Ramos (cell line): ENCODE results near the gene RPS19BP1.

Source experiments
- in situ Hi-C: fragments of 300-500 bp; cut with MboI; formaldehyde crosslinking; loops from one replicate; pipeline ENCODE4 v1.14.3; 2022; ENCODE audit warnings: low sequenced_read_pairs; ENCODE audit not compliant: unreplicated experiment

RPS19BP1 gene

DNA sequence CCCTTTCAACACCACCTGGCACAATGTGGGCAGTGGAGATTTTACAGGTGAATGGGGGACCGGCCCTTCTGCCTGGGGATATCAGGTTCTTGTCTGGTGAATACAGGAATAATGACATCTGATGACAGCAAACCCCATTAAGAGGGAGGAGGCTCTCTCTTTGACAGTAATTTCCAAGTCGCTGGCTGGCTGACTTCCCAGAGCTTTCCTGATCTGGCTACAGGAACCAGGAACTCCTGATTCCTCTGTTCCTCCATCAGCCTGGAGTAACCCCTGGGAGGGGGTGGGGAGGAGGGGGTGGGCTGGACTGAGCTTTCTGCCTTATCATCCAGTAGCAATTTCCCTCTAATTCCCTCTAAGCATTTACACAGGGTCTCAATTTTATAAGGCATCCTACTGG is 34.2 kb downstream of the RPS19BP1 start:
- in situ Hi-C loops: no loop called here

DNA sequence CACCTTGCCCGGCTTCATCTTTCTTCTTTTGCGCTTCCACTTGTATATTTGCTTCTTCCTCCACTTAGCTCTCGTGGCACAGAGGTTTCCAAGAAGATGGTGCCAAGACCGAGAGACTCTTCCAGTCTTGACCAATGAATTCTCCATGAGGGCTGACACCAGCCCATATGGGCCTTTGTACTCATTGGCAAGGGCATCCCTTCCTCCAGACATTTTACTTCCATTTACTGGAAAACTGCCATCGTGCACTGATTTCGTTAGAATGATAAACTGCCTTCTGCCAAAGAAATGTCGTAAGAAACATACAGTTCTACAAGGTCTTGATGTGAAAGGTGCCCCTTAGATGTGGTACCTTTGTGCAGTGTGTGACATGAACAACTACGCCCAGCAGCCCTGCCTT is 35.1 kb downstream of the RPS19BP1 start:
- in situ Hi-C loops: no loop called here

DNA sequence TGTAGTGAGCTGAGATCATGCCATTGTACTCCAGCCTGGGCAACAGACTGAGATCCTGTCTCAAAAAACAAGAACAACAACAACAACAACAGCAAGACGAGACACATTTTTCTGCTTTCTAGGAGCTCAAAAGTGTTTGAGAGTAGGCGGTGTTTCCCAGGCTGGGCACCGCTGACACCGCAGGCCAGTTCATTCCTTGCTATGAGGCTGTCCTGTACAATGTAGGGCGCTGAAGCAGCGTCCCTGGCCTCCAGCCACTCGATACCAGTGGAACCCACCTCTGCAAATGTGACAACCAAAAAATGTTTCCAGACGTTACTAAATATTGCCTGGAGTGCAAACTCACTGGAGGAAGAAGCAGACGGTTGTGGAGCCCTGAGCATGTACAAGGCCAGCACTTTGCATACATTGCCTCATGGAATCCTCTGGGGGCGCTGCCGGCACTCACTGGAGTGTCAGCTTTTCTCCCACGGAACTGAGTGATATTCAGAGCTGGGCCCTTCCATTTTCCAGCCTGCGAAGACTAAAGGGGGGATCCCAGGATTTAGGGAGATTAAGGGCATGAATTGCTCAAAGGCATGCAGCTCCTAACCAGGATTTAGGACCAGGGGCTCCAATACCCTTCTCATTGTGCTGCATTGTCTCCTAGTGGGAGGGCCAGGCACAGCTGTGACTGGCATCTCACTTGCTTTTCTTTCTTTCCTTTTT is 36.3 kb downstream of the RPS19BP1 start:
- in situ Hi-C loops: no loop called here

DNA sequence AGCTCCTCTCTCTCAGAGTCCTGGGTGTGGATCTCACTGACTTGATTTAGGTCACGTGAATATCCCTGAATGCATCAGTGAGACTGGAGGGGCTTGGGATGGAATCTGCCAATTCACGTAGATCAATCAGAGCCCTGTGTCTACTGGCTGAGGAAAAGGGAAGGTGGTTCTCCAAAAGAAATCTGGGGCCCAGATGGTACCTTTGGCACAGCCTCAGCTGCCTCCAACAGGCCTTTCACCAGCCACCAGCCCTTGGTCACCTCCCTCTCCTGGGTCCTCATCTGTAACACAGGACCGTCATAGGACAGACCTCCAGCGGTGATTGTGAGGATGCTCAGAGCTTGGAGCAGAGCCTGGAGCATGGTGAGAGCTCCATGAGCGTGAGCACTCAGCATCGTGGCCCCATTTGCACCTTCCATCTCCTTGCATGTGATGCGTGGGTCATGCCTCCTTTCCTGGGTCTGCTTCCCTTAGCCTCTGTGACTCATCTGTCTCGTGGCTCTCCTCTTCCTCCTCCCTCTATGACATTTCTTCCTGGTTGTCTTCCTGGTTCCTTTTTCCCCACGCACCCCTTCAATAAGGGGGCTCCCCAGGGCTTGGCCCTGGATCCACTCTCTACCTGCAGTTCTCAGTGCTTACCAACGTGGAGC is 38.0 kb downstream of the RPS19BP1 start:
- in situ Hi-C loops: loop anchor here (5.0 kb wide), 1 partner anchor 92 kb away; no protein-coding TSS in a partner anchor

DNA sequence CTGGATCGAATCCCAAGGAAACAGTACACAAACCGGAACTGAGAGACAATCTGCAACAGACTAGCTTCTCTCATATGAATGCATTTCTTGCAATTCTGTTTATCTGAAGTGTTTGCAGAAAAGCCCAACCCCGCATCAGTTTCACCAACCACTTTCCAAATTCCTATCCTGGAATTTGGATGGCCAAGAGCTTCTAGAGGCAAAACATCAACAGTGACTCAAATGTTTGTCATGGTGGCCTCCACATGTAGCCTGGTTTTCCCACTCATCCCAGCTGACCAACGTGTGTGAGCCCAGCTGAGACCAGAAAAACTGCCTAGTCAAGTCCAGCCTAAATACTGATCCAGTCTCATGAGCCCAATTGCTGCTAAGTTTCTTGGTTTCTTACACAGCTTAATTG is 38.8 kb downstream of the RPS19BP1 start:
- in situ Hi-C loops: loop anchor here (5.0 kb wide), 1 partner anchor 91 kb away; no protein-coding TSS in a partner anchor

DNA sequence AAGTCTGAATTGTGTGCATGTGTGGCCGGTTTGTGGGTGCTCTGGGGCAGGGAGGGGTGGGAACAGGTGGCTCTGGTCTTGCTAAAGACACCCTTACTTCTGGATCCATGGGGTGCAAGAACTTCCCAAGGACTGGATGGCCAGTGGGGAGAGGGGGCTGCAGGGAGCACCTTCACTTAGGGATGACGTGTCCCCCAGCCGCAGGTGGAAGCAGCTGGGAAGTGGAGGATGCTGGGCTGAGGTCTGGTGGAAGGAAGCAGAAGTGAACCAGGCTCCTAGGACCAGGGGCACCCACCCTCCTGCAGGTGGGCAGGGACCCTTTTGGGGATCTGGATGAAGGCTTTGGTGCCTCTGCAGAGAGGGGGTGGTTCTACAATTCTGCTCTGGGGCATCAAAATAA is 40.4 kb downstream of the RPS19BP1 start:
- in situ Hi-C loops: loop anchor here (5.0 kb wide), 1 partner anchor 90 kb away; no protein-coding TSS in a partner anchor

DNA sequence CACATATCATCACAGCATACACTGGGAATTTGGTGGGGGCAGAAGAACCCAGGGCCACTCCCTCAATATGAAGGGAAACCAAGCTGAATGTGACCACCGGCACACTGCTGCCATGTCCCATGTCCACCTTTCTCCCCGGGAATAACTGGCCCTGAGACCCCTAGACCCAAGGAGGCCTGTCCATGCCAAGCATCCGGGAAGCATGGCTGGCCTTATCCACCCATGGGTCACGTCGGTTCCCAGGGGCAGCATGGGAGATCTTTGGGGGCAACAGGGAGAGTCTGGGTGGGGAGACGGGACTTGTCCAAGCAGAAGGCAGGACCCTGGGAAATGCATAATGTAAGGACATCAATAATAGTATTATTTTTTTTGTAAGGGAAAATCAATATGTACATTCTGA is 40.9 kb downstream of the RPS19BP1 start:
- in situ Hi-C loops: loop anchor here (5.0 kb wide), 1 partner anchor 89 kb away; no protein-coding TSS in a partner anchor

DNA sequence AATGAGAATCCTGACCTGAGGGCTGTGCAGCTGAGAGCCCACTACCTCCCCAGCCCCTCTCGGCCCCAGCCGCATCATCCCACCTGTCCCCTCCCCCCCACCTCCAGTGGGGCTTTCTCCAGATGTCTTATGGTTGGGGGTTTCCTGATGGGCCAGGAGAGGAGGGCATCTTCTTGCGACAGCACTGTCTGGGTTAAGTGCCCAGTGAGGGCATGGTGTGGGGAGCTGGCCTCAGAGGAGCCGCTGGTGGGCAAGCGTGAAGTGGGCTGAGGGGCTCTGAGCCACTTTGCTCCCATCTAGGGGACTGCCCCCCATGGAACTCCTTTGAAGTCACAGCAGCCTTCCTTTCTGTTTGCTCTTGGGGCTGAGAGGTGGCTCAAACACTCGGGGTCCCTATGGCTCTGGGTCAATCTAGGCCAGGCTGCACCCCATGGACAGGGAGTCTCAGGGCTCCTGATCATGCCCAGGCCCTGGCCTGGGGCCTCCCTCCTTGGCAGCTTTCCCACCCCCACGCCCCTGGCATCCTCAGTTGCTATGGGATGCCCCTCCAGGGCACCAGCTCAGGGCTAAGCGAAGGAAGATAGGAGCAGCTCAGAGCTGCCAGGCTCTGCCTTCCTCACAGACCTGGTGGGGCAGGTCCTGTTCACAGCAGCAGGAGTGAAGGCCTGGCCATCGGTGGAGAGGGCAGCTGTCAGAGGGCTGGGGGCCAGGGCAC is 41.4 kb downstream of the RPS19BP1 start:
- in situ Hi-C loops: loop anchor here (5.0 kb wide), 1 partner anchor 89 kb away; no protein-coding TSS in a partner anchor

DNA sequence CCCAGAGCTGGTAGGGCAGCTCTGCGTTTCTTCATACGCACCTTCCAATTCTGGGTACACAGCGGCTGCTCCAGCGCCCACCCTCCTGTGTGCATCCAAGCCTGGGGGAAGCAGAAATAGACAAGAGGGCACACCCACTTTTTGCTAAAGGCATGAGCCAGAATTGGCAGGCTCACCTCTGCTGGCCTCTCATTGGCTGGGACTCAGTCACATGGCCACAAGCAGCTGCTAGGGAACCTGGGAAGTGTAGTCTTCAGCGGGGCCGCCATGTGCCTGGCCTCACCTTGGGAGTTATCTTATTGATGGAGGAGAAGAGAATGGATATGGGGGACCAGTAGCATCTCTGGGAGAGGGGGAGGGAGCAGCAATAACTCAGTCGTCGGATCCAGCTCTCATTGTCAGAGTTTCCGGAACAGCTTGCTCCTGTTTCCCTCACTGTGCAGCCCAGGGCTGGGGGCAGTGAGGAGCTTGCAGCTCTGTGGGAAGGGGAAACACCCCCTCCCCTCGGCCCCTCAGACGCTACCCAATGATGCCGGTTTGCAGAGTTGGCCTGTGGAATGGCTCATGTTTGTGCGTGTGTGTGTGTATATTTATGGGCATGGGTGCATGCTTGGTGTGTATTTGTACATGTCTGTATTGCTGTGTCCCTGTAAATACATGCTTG is 42.3 kb downstream of the RPS19BP1 start:
- in situ Hi-C loops: loop anchor here (5.0 kb wide), 1 partner anchor 88 kb away; no protein-coding TSS in a partner anchor

DNA sequence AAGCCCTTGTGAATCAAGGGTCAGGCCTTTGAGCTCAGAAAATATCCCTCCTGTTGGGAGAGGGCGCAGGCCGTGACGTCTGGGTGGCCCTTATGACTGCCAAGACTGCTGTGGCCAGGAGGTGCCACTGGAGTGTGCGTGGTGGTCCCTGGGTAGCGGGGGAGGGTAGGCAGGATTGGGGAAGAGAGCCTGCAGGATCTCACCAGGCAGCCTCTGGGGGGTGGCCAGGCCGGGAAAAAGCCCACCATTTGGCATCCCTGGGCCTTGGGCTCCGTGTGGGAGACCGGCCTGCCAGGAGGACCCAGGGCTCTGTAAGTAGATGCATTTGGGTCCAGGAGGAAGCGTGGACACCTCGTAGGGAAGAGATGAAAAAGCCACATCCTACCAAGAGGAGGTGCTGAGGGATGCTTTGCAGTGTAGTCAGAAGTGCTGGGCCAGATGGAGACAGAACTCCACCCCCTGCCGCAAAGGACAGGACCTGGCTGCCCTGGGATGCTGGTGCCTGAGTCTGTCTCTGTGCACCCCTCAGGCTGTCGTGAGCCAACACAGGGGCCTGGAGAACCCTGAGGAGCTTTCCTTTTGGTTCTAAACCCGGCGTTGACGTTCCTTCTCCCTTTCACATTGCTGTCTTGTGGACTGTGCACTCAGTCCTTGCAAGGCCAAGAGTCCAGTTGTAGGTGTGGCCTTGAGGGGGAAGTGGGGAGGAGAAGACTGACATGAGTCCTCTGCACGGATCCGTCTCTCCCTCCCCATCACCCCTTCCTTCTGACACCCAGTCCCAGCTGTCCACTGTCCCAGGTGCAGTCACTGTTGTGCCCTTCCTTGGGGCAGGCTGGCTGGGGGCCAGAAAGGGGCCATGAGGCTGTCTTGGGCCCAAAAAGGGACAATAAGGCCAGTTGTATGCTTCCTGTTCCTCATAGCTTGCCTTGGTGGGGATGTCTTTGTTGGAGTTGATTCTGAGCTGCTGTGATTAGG is 43.2 kb downstream of the RPS19BP1 start:
- in situ Hi-C loops: loop anchor here (5.0 kb wide), 1 partner anchor 87 kb away; no protein-coding TSS in a partner anchor

DNA sequence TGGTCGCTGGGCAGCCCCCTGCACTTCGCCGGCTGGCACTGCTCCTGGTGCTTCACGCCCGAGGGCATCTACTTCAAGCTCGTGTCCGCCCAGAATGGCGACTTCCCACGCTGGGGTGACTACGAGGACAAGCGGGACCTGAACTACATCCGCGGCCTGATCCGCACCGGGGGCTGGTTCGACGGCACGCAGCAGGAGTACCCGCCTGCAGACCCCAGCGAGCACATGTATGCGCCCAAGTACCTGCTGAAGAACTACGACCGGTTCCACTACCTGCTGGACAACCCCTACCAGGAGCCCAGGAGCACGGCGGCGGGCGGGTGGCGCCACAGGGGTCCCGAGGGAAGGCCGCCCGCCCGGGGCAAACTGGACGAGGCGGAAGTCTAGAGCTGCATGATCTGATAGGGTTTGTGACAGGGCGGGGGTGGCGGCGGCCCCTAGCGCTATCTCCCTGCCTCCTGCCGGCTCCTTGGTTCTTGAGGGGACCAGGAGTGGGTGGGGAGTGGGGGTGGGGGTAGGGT is 43.9 kb downstream of the RPS19BP1 start:
- in situ Hi-C loops: no loop called here

DNA sequence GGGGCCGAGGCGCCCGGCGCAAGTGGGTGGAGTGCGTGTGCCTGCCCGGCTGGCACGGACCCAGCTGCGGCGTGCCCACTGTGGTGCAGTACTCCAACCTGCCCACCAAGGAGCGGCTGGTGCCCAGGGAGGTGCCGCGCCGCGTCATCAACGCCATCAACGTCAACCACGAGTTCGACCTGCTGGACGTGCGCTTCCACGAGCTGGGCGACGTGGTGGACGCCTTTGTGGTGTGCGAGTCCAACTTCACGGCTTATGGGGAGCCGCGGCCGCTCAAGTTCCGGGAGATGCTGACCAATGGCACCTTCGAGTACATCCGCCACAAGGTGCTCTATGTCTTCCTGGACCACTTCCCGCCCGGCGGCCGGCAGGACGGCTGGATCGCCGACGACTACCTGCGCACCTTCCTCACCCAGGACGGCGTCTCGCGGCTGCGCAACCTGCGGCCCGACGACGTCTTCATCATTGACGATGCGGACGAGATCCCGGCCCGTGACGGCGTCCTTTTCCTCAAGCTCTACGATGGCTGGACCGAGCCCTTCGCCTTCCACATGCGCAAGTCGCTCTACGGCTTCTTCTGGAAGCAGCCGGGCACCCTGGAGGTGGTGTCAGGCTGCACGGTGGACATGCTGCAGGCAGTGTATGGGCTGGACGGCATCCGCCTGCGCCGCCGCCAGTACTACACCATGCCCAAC is 44.6 kb downstream of the RPS19BP1 start:
- in situ Hi-C loops: no loop called here

DNA sequence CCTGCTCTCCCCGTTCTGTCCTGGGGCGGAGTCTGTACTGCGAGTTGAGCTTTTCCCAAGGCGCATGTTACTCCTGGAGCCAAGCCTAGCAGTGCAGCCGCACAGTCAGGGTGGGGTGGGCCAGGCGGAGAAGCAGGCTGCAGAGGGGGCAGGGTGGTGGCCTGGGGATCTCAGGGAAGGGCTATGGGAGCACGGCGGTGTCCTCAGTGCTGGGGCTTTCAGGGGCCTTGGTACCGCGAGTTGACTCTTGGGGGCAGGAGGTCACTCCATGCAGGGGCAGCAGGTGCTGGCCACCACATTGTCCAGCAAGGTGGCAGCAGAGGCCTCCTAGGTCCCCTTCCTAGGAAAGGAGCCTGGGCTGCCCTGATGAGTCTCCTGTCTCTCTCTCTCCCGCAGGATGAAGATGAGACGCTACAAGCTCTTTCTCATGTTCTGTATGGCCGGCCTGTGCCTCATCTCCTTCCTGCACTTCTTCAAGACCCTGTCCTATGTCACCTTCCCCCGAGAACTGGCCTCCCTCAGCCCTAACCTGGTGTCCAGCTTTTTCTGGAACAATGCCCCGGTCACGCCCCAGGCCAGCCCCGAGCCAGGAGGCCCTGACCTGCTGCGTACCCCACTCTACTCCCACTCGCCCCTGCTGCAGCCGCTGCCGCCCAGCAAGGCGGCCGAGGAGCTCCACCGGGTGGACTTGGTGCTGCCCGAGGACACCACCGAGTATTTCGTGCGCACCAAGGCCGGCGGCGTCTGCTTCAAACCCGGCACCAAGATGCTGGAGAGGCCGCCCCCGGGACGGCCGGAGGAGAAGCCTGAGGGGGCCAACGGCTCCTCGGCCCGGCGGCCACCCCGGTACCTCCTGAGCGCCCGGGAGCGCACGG is 45.4 kb downstream of the RPS19BP1 start:
- in situ Hi-C loops: no loop called here

DNA sequence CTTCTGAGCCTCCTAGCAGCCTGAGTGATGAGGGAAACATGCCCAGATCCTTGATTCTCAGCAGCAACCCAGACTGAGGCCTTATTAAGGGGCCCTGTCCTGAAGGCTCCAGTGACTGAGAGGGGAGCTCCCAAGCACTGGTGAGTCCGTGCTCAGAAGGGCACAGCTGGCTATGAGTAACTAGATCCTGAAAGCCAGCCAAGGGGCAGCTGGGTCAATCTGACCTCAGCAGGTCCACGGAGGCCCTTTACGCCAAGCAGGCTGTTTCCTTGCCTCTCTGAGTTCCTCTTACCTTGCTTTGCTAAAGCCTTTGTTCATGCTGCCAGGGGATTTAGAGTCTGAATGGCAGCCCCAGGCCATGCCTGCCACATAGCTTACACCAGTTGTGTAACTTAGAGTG is 49.8 kb downstream of the RPS19BP1 start:
- in situ Hi-C loops: no loop called here

DNA sequence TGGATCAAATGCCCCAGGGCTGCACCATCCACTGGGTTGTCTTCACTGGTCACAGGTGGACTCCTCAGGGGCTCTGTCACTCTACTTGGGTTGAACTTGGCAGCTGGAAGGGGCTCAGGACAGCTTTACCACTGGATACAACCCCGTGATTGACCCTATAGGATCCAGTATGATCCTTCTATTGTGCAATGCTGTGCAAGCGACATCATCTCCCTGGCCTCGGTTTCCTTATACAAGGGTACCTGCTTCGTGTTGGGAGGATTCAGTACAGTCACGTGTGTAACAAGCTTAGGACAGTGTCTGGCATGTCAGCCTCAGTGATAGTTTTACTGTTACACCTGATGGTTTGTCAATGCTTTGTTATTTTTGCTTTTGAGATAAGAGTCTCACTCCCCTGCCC is 51.0 kb downstream of the RPS19BP1 start:
- in situ Hi-C loops: no loop called here

DNA sequence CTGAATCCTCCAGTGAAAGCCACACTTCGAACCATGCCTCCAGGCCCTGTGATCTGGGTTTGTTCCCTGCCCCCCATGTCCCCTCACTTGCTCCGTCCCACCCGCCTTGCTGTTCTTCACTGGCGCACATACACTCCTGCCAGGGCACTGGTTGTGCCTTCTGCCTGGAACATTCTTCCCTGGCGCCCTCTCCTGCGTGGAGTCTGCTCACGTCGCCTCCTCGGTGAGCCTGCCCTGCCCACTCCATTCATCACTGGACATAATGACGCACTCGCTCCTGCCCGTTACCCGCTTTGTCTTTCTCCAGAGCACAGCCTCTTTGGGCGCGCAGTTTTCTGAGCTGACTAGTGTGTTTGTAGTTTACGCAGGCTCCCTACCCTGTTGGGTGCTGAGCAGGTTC is 51.5 kb downstream of the RPS19BP1 start:
- in situ Hi-C loops: no loop called here

DNA sequence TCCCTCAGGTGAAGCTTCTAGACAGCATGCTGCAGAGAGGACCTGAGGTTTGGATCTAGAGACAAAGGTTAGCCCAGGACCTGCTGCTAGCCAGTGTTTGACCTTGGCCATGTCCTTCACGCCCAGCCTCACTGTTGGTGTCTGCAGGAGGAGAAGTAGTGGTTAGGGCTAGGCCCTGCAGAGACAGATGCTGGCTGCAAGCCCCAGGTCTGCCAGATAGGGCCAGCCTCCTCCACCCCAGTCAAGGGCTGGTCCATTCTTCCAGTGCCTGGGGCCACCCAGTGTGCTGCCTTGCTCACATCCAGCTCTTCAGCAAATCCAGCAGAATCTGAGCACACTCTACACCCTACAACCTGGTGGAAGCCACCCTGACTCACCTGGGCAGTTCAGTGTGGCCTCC is 52.0 kb downstream of the RPS19BP1 start:
- in situ Hi-C loops: no loop called here

DNA sequence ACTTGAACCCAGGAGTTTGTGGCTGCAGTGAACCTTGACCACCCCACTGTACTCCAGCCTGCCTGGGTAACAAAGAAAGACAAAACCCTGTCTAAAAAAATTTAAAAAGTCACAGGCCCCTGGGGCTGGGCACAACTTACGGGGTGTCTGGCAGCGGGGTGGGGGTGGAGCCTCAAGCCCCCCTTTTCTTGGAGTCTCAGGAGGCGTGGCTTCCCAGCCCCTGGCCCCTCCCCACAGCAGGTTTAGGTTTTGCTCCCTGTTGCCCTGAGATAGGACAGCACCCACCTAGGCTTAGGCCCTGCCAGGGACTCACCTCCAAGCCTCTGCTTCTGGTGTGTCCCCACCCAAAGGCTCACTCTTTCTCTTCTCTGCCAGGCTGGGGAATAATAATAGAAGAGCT is 53.3 kb downstream of the RPS19BP1 start:
- in situ Hi-C loops: no loop called here
